ENCODE measurements around the gene WDR64. TPM values are rescaled to one million over a fixed set of nuclear protein-coding genes. Genes with fewer than 3 reads are reported as not detected.

The WDR64 gene
- total and polyA plus RNA-seq, 2 donors (not counting 3 experiments of a cell fraction or from before 2014, with no cell fraction given) = not detected

- Histone ChIP-seq H3K4me2 (ENCODE audit: insufficient read depth, low read length) (no peak overlapping the region), H3K27me3 (ENCODE audit: control insufficient read depth in 2 of 2, insufficient read depth in 2 of 2, low read length in 2 of 2) (no peaks in the 10 kb centered on the region), H4K20me1 (replicated peaks; ENCODE audit: control insufficient read depth, extremely low read depth, insufficient read depth, low read length) (no peaks in the 10 kb centered on the region), H3K4me1 (ENCODE audit: control insufficient read depth, extremely low read depth, insufficient read depth, low read length) (no peaks in the 10 kb centered on the region), H3K4me3 (replicated peaks in 1 of 3; ENCODE audit: insufficient read depth in 1 of 3, low read depth in 1 of 3, low read length in 3 of 3) (no peak overlapping the region), H3K79me2 (ENCODE audit: control insufficient read depth, insufficient read depth, low read length) (no peaks in the 10 kb centered on the region), H3K36me3 (ENCODE audit: control insufficient read depth in 2 of 2, extremely low read depth in 1 of 2, insufficient read depth in 2 of 2, low read length in 2 of 2) (no peaks in the 10 kb centered on the region), H2AFZ (ENCODE audit: low read depth, low read length) (no peak overlapping the region), H3K9me3 (replicated peaks; ENCODE audit: control insufficient read depth, insufficient read depth, low read length) (no peaks in the 10 kb centered on the region), H3K27ac (ENCODE audit: insufficient read depth, low read depth, low read length) (no peak overlapping the region), H3K9ac (replicated peaks; ENCODE audit: extremely low read depth, insufficient read depth, low read length) (no peak overlapping the region), H3K9me1 (replicated peaks; ENCODE audit: control insufficient read depth, extremely low read depth, insufficient read depth, low read length) (no peaks in the 10 kb centered on the region)
- BruUV-seq (replicated peaks) = no TSS peak
- TF ChIP-seq FOS (IDR thresholded peaks at IDR 0.05; ENCODE audit: borderline replicate concordance, insufficient read depth, low read length) = no peak
- TF ChIP-seq POLR2A (IDR thresholded peaks at IDR 0.05; ENCODE audit: low read depth, low read length) = no peak
- no peak for TF ChIP-seq MYC (IDR thresholded peaks at IDR 0.05; ENCODE audit: low read depth, low read length)
- dilution Hi-C loops (cut with MboI; ENCODE audit: extremely low pct_ligation_motif_present, low sequenced_read_pairs) (no loop called here), intact Hi-C loops (cut with micrococcal nuclease) (no loop called here)
- ChIA-PET CTCF (no interaction called here), POLR2A (no interaction called here)
- DNase-seq (ENCODE audit: low read depth, low spot score) = no peak
- no peak for FAIRE-seq
Measured at GRCh38 chr1:241738284-241739078, 86.4 kb downstream of the WDR64 start.

DNA sequence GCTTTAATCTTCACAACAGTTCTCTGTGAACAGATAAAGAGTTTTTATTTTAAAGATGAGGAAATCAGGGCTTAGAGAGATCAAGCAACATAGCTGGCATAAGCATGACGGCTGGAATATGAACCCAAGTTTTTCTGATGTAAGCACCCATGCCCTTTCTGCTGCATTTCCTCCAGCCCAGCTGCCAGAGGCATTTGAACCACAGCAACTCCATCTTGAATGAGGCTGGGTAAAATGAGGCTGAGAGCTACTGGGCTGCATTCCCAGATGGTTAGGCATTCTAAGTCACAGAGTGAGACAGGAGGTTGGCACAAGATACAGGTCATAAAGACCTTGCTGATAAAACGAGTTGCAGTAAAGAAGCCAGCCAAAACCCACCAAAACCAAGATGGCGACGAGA lies 90.0 kb downstream of the WDR64 start:
- DNase-seq (ENCODE audit: low read depth, low spot score) (no peak), FAIRE-seq (no peak)
- no TSS peak for BruUV-seq (replicated peaks)

More for the DNA sequence above, 90.0 kb downstream of the WDR64 start:
- TF ChIP-seq MAX (IDR thresholded peaks at IDR 0.05; ENCODE audit: insufficient read depth, insufficient read length) (no peak), GATA2 (IDR thresholded peaks at IDR 0.05; ENCODE audit: insufficient read depth, insufficient read length, low read depth, low read length) (no peak), JUN (IDR thresholded peaks at IDR 0.05; ENCODE audit: borderline replicate concordance, insufficient read depth, insufficient read length, low read depth) (no peak), CTCF (IDR thresholded peaks at IDR 0.05; ENCODE audit: extremely low read depth in 1 of 2, insufficient read depth in 1 of 2, low read depth in 1 of 2, low read length in 2 of 2) (no peak), POLR2A (IDR thresholded peaks at IDR 0.05; ENCODE audit: low read depth, low read length) (no peak), MYC (IDR thresholded peaks at IDR 0.05; ENCODE audit: low read depth, low read length) (no peak)
- Histone ChIP-seq H4K20me1 (replicated peaks; ENCODE audit: control insufficient read depth, extremely low read depth, insufficient read depth, low read length) (no peaks in the 10 kb centered on the region), H3K9ac (replicated peaks; ENCODE audit: extremely low read depth, insufficient read depth, low read length) (no peak overlapping the region), H2AFZ (ENCODE audit: low read depth, low read length) (no peak overlapping the region), H3K9me3 (replicated peaks; ENCODE audit: control insufficient read depth, insufficient read depth, low read length) (no peaks in the 10 kb centered on the region), H3K79me2 (ENCODE audit: control insufficient read depth, insufficient read depth, low read length) (no peaks in the 10 kb centered on the region), H3K36me3 (ENCODE audit: control insufficient read depth in 2 of 2, extremely low read depth in 1 of 2, insufficient read depth in 2 of 2, low read length in 2 of 2) (no peaks in the 10 kb centered on the region), H3K9me1 (replicated peaks; ENCODE audit: control insufficient read depth, extremely low read depth, insufficient read depth, low read length) (no peaks in the 10 kb centered on the region), H3K4me1 (ENCODE audit: control insufficient read depth, extremely low read depth, insufficient read depth, low read length) (no peaks in the 10 kb centered on the region), H3K4me3 (replicated peaks in 1 of 3; ENCODE audit: insufficient read depth in 1 of 3, low read depth in 1 of 3, low read length in 3 of 3) (no peak overlapping the region), H3K27me3 (ENCODE audit: control insufficient read depth in 2 of 2, insufficient read depth in 2 of 2, low read length in 2 of 2) (no peaks in the 10 kb centered on the region), H3K4me2 (ENCODE audit: insufficient read depth, low read length) (no peak overlapping the region), H3K27ac (ENCODE audit: insufficient read depth, low read depth, low read length) (no peak overlapping the region)
- ChIA-PET CTCF (no interaction called here), POLR2A (no interaction called here)
- intact Hi-C loops (cut with micrococcal nuclease) (no loop called here), dilution Hi-C loops (cut with MboI; ENCODE audit: extremely low pct_ligation_motif_present, low sequenced_read_pairs) (no loop called here)

All from endothelial cell of umbilical vein (primary cell).